HG03280 (cell line): ENCODE measurements around the gene NR2E3.
"Not testable (repeated sequence)": the region's sequence is repeated elsewhere in the genome, so short reads cannot be mapped to it uniquely, and the experiment has no call there.

ENCODE experiments used
- ATAC-seq: cut with Tn5 transposase; IDR thresholded peaks from one replicate; pipeline ENCODE4 v1.9.1; 2021; ENCODE audit warnings: mild to moderate bottlenecking, moderate library complexity; ENCODE audit not compliant: unreplicated experiment

NR2E3 gene

GRCh38 chr15:71813723-71814470 is 3.5 kb downstream of the NR2E3 start:
- no peak for ATAC-seq

- no peak for ATAC-seq
Observed at GRCh38 chr15:71815301-71815700, 4.9 kb downstream of the NR2E3 start.

- no peak for ATAC-seq
Observed at GRCh38 chr15:71817351-71817750, 7.0 kb downstream of the NR2E3 start.

GRCh38 chr15:71820127-71820526 is 9.8 kb downstream of the NR2E3 start:
- ATAC-seq = no peak

GRCh38 chr15:71821547-71822129 is 11.3 kb downstream of the NR2E3 start:
- no peak for ATAC-seq

GRCh38 chr15:71822890-71823630 is 12.7 kb downstream of the NR2E3 start:
- no peak for ATAC-seq

- ATAC-seq = no peak
Observed at GRCh38 chr15:71823801-71824200, 13.4 kb downstream of the NR2E3 start.

- no peak for ATAC-seq
Observed at GRCh38 chr15:71825021-71825730, 14.8 kb downstream of the NR2E3 start.

- ATAC-seq = no peak
Observed at GRCh38 chr15:71826196-71826595, 15.8 kb downstream of the NR2E3 start.

- no peak for ATAC-seq
Observed at GRCh38 chr15:71830981-71831380, 20.6 kb downstream of the NR2E3 start.

- ATAC-seq = no peak
Observed at GRCh38 chr15:71841563-71841962, 31.2 kb downstream of the NR2E3 start.

GRCh38 chr15:71844916-71845315 is 34.6 kb downstream of the NR2E3 start:
- no peak for ATAC-seq

GRCh38 chr15:71853543-71853942 is 43.2 kb downstream of the NR2E3 start:
- ATAC-seq = no peak

GRCh38 chr15:71858232-71858631 is 47.9 kb downstream of the NR2E3 start:
- ATAC-seq = not testable (repeated sequence)
